WI38 (cell line): ENCODE measurements around the gene HBA2.

Source experiments
- H3K4me3 ChIP-seq: 2 replicates; pipeline ENCODE4 v1.5.1; 2011; ENCODE audit warnings: low read depth, mild to moderate bottlenecking, control low read depth, low read length
- CTCF ChIP-seq: IDR thresholded peaks from 2 replicates; pipeline ENCODE4 v1.5.1; 2012; ENCODE audit warnings: low read depth, mild to moderate bottlenecking, control low read depth, low read length

The HBA2 gene

GRCh38 chr16:140175-140857 lies 32.4 kb upstream of the HBA2 start:
- H3K4me3 ChIP-seq: no peak overlapping the region
- TF ChIP-seq CTCF: no peak

GRCh38 chr16:142405-142967 lies 30.2 kb upstream of the HBA2 start:
- H3K4me3 ChIP-seq: no peak overlapping the region
- TF ChIP-seq CTCF: no peak

GRCh38 chr16:143047-143446 lies 29.6 kb upstream of the HBA2 start:
- no peak overlapping the region for H3K4me3 ChIP-seq
- TF ChIP-seq CTCF: no peak

- no peak overlapping the region for H3K4me3 ChIP-seq
- no peak for TF ChIP-seq CTCF
Measured at GRCh38 chr16:143456-143855, 29.2 kb upstream of the HBA2 start.

GRCh38 chr16:144797-145252 lies 27.9 kb upstream of the HBA2 start:
- no peak overlapping the region for H3K4me3 ChIP-seq

GRCh38 chr16:146646-147045 lies 26.0 kb upstream of the HBA2 start:
- H3K4me3 ChIP-seq: no peak overlapping the region
- TF ChIP-seq CTCF: no peak

More at GRCh38 chr16:144797-145252, 27.9 kb upstream of the HBA2 start:
- no peak for TF ChIP-seq CTCF

GRCh38 chr16:149024-149660 lies 23.5 kb upstream of the HBA2 start:
- H3K4me3 ChIP-seq: 0 out of 2 replicates have a peak overlapping the region, but pooled peaks have one; percentile 10
- TF ChIP-seq CTCF: no peak
